Endodermal cell (in vitro differentiated cells): Measurements from ENCODE around the gene OPALIN. TPM values are rescaled to one million over a fixed set of nuclear protein-coding genes. Genes with fewer than 3 reads are reported as not detected.

Experiments
- DNase-seq: peaks from one replicate; pipeline ENCODE4 v3.0.0-alpha.2; 2017
- H3K27ac ChIP-seq: 2 replicates; pipeline ENCODE4 v1.5.1; 2013; ENCODE audit warnings: mild to moderate bottlenecking, low read depth, low read length, moderate library complexity
- H3K27me3 ChIP-seq: 2 replicates; pipeline ENCODE4 v1.6.1; 2013; ENCODE audit warnings: mild to moderate bottlenecking, low read length, moderate library complexity; ENCODE audit not compliant: insufficient read depth, control insufficient read depth, poor library complexity, severe bottlenecking
- H3K36me3 ChIP-seq: 2 replicates; pipeline ENCODE4 v1.7.0; 2013; ENCODE audit warnings: mild to moderate bottlenecking, low read length, moderate library complexity; ENCODE audit not compliant: control insufficient read depth, insufficient read depth
- H3K4me1 ChIP-seq: one replicate; pipeline ENCODE4 v1.7.0; 2013; ENCODE audit warnings: low read length; ENCODE audit not compliant: control insufficient read depth, insufficient read depth
- H3K4me3 ChIP-seq: 2 replicates; pipeline ENCODE4 v1.5.1; 2013; ENCODE audit warnings: mild to moderate bottlenecking, low read length, moderate library complexity
- H3K9ac ChIP-seq: 2 replicates; pipeline ENCODE4 v1.6.1; 2013; ENCODE audit warnings: mild to moderate bottlenecking, low read length, moderate library complexity; ENCODE audit not compliant: poor library complexity, severe bottlenecking; ENCODE audit errors: extremely low read depth
- H3K9me3 ChIP-seq: 2 replicates; pipeline ENCODE4 v1.6.1; 2013; ENCODE audit warnings: mild to moderate bottlenecking, low read length, moderate library complexity; ENCODE audit not compliant: control insufficient read depth
- H3K27ac Mint-ChIP-seq: 2 replicates; pipeline ENCODE4 v1.8.0; 2020; ENCODE audit warnings: mixed read lengths
- H3K27me3 Mint-ChIP-seq: 2 replicates; pipeline ENCODE4 v1.8.0; 2021; ENCODE audit warnings: mild to moderate bottlenecking, mixed read lengths; ENCODE audit not compliant: insufficient read depth
- H3K36me3 Mint-ChIP-seq: 2 replicates; pipeline ENCODE4 v1.8.0; 2020; ENCODE audit warnings: low read depth, mixed read lengths
- H3K4me1 Mint-ChIP-seq: 2 replicates; pipeline ENCODE4 v1.8.0; 2020; ENCODE audit warnings: mixed read lengths
- H3K4me3 Mint-ChIP-seq: 2 replicates; pipeline ENCODE4 v1.8.0; 2020; ENCODE audit warnings: mild to moderate bottlenecking, moderate library complexity, mixed read lengths
- H3K9me3 Mint-ChIP-seq: 2 replicates; pipeline ENCODE4 v1.8.0; 2020; ENCODE audit warnings: mild to moderate bottlenecking, mixed read lengths
- CTCF ChIP-seq: fragments of 200-600 bp; sonication (generic); conservative IDR thresholded peaks from 2 replicates; pipeline ENCODE4 v1.5.0; 2021; ENCODE audit warnings: antibody characterized with exemption, mild to moderate bottlenecking
- WGBS, 2 experiments: methylation state at CpG; one replicate each; pipeline versions ENCODE4 v1.1.5 to v1.1.7; 2013; ENCODE audit warnings: missing lambda C conversion rate in 2 of 2, mixed read lengths in 1 of 2; ENCODE audit not compliant: insufficient coverage in 1 of 2, insufficient read length in 1 of 2; 5-methylcytosine and 5-hydroxymethylcytosine counted together
- total RNA-seq, 2 donors: library from RNA; stranded (reverse); fragmentation: NEBNext Ultra II Directional in 1 of 2; extraction: Animal tissue kit (Norgen Biotek cat#: 25700) in 1 of 2; gene quantifications; 2 replicates in 1 of 2; 3 replicates in 1 of 2; pipeline ENCODE4 v1.2.1, GENCODE V29; 2021

The OPALIN gene
- total RNA-seq, 2 donors from 2014 or later: not detected

DNA sequence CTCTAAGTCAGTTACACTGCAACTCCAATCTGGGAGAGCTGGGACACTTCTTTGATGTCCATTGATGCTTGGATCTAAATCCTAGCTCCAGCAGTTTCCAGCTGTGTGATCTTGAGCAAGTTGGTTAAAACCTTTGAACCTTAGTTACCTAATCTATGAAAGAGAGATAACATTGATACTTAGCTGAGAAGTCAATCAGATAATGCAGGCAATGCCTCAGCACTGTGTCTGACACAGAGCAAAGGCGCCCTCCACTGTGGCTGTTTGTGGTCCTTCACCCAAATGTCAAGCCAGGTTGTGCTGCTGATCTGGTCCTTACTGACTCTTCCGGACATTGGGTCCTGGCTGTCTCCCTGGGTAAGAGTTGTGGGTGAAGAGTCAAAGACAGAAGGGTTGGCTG is 34.4 kb downstream of the OPALIN start:
- Histone ChIP-seq H3K4me3 (no peak overlapping the region), H3K9ac (no peak overlapping the region), H3K27me3 (peaks cover 99% of the 10 kb centered on the region), H3K36me3 (no peaks in the 10 kb centered on the region), H3K9me3 (no peaks in the 10 kb centered on the region), H3K27ac (no peak overlapping the region), H3K4me1 (peaks cover 4% of the 10 kb centered on the region)
- H3K27ac Mint-ChIP-seq: no peak overlapping the region
- no peaks in the 10 kb centered on the region for H3K9me3 Mint-ChIP-seq
- DNase-seq: peak; percentile 77
- WGBS, 2 experiments: 65 to 80% methylated on average over 1 to 2 of the region's 2 CpGs
- H3K27me3 Mint-ChIP-seq: peaks cover 95% of the 10 kb centered on the region
- H3K4me1 Mint-ChIP-seq: peaks cover 15% of the 10 kb centered on the region
- peak; percentile 44 for TF ChIP-seq CTCF
- no peak overlapping the region for H3K4me3 Mint-ChIP-seq
- H3K36me3 Mint-ChIP-seq: no peaks in the 10 kb centered on the region

- Mint-ChIP-seq H3K9me3 (no peaks in the 10 kb centered on the region), H3K4me3 (no peak overlapping the region), H3K4me1 (peaks cover 15% of the 10 kb centered on the region), H3K27me3 (peaks cover 78% of the 10 kb centered on the region), H3K36me3 (no peaks in the 10 kb centered on the region), H3K27ac (no peak overlapping the region)
- 100% methylated on average over 1 of the region's 1 CpG for WGBS, 2 experiments
- no peak for TF ChIP-seq CTCF
- Histone ChIP-seq H3K4me3 (no peak overlapping the region), H3K4me1 (peaks cover 4% of the 10 kb centered on the region), H3K27me3 (peaks cover 97% of the 10 kb centered on the region), H3K36me3 (no peaks in the 10 kb centered on the region), H3K9me3 (no peaks in the 10 kb centered on the region), H3K27ac (no peak overlapping the region), H3K9ac (no peak overlapping the region)
- DNase-seq: no peak
These were observed 36.5 kb downstream of the OPALIN start for GRCh38 chr10:96322275-96322674.

GRCh38 chr10:96321822-96322221 is 37.0 kb downstream of the OPALIN start:
- Histone ChIP-seq H3K4me3 (no peak overlapping the region), H3K9me3 (no peaks in the 10 kb centered on the region), H3K4me1 (peaks cover 4% of the 10 kb centered on the region), H3K27ac (no peak overlapping the region), H3K27me3 (peaks cover 92% of the 10 kb centered on the region), H3K36me3 (no peaks in the 10 kb centered on the region), H3K9ac (no peak overlapping the region)
- no peak overlapping the region for H3K27ac Mint-ChIP-seq
- peaks cover 74% of the 10 kb centered on the region for H3K27me3 Mint-ChIP-seq
- no peak overlapping the region for H3K4me3 Mint-ChIP-seq
- peak; percentile 82 for DNase-seq
- 83% methylated on average over 5 of the region's 5 CpGs; no CpG with 5 or more reads in 1 of the 2 experiments for WGBS, 2 experiments
- no peaks in the 10 kb centered on the region for H3K36me3 Mint-ChIP-seq
- no peaks in the 10 kb centered on the region for H3K9me3 Mint-ChIP-seq
- TF ChIP-seq CTCF: peak; percentile 77
- peaks cover 15% of the 10 kb centered on the region for H3K4me1 Mint-ChIP-seq
